ENCODE measurements around the gene COPS6.

Gene COPS6

DNA sequence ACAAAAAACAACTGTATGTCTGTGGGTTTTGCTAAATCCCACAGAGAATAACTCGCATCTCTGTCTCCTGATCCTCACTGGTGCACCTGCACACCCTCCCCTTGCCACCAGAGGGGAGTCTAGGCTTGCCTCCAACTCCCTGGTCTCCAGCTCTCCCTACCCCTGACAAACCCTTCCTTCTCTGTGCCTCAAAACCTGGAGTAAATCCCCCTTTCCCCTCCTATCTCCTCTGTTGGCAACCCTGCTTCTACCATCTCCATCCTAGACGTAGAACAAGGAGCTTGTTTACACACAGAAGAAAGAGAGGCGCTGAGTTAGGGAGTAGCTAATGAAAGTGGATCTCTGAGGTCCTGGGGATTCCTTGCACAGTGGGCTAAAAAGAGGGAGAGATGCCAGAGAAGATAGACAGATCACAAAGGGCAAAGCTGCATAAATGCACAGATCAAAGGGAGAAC lies 44.0 kb downstream of the COPS6 start:
- Histone ChIP-seq H4K20me1 (ENCODE audit: low read depth, low read length) (no peaks in the 10 kb centered on the region), H3K79me2 (ENCODE audit: insufficient read depth, low read length) (no peaks in the 10 kb centered on the region), H3K4me3 (ENCODE audit: insufficient read depth, low read length, poor library complexity, severe bottlenecking) (no peak overlapping the region), H3K9me2 (replicated peaks; ENCODE audit: insufficient read depth, low read length) (no peaks in the 10 kb centered on the region), H2AFZ (ENCODE audit: low read depth, low read length, severe bottlenecking) (no peak overlapping the region), H3K9ac (ENCODE audit: low read length) (no peak overlapping the region), H3K4me2 (ENCODE audit: low read depth, low read length, poor library complexity, severe bottlenecking) (no peak overlapping the region), H3F3A (ENCODE audit: insufficient read depth) (peaks cover 19% of the 10 kb centered on the region), H3K9me3 (ENCODE audit: insufficient read depth, low read length) (no peaks in the 10 kb centered on the region), H3K27ac (ENCODE audit: low read depth, low read length) (no peak overlapping the region), H3K27me3 (ENCODE audit: low read length) (no peaks in the 10 kb centered on the region), H3K36me3 (ENCODE audit: low read length) (no peaks in the 10 kb centered on the region)
- TF ChIP-seq, protein P1, sequence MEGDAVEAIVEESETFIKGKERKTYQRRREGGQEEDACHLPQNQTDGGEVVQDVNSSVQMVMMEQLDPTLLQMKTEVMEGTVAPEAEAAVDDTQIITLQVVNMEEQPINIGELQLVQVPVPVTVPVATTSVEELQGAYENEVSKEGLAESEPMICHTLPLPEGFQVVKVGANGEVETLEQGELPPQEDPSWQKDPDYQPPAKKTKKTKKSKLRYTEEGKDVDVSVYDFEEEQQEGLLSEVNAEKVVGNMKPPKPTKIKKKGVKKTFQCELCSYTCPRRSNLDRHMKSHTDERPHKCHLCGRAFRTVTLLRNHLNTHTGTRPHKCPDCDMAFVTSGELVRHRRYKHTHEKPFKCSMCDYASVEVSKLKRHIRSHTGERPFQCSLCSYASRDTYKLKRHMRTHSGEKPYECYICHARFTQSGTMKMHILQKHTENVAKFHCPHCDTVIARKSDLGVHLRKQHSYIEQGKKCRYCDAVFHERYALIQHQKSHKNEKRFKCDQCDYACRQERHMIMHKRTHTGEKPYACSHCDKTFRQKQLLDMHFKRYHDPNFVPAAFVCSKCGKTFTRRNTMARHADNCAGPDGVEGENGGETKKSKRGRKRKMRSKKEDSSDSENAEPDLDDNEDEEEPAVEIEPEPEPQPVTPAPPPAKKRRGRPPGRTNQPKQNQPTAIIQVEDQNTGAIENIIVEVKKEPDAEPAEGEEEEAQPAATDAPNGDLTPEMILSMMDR (IDR thresholded peaks at IDR 0.05; ENCODE audit: insufficient read depth, low read length, poor library complexity, severe bottlenecking) = peak; percentile 93
- TF ChIP-seq EZH2phosphoT487 (conservative IDR thresholded peaks at IDR 0.05; ENCODE audit: low read length) = no peak

DNA sequence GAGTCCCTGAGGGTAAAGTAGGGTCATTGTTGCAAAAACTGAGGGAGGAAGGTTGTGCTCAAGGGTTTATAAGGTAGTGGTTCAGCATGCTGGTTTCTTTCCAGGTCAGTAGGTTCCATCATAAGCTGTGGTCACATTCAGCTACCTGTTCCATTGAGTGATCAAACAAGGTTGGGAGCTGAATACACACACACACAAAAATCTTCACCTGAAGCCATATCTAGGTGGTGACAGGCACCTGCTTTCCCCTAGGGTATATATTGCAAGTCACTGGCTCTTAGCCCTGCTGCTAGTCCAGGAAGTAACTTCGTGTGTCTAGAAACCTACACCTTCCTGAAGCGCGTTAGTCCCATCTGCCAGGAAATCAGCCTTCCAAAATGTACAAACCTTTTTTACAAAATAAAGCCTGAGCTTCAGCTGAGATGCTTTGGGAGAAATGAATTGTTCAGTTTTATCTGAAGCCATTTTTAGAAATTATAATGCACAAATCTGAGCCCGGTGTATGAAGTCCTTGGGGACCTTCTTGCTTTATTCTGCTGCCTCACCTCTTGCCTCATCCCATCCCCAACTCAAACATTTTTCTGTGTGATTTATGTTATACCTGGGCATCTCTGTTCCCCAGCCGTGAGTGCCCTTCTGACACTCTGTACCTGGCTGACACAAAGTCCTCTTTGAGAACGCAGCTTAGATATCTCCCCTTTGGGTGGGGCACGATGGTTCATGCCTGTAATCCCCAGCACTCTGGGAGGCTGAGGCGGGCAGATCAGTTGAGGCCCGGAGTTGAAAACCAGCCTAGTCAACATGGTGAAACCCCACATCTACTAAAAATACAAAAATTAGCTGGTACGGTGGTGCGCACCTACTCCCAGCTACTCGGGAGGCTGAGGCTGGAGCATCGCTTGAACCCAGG lies 49.3 kb downstream of the COPS6 start:
- no peak overlapping the region for H3K4me3 ChIP-seq (ENCODE audit: insufficient read depth, low read length, poor library complexity, severe bottlenecking)
- peaks cover 12% of the 10 kb centered on the region for H3F3A ChIP-seq (ENCODE audit: insufficient read depth)
- H3K27ac ChIP-seq (ENCODE audit: low read depth, low read length) = peak overlapping the region; percentile 51
- H3K27me3 ChIP-seq (ENCODE audit: low read length) = no peaks in the 10 kb centered on the region
- H3K36me3 ChIP-seq (ENCODE audit: low read length) = no peaks in the 10 kb centered on the region
- H3K79me2 ChIP-seq (ENCODE audit: insufficient read depth, low read length) = no peaks in the 10 kb centered on the region
- H4K20me1 ChIP-seq (ENCODE audit: low read depth, low read length) = no peaks in the 10 kb centered on the region
- peak overlapping the region; percentile 83 for H2AFZ ChIP-seq (ENCODE audit: low read depth, low read length, severe bottlenecking)
- TF ChIP-seq EZH2phosphoT487 (conservative IDR thresholded peaks at IDR 0.05; ENCODE audit: low read length) = no peak
- TF ChIP-seq, protein P1 (IDR thresholded peaks at IDR 0.05; ENCODE audit: insufficient read depth, low read length, poor library complexity, severe bottlenecking) = no peak
- no peaks in the 10 kb centered on the region for H3K9me2 ChIP-seq (replicated peaks; ENCODE audit: insufficient read depth, low read length)
- no peaks in the 10 kb centered on the region for H3K9me3 ChIP-seq (ENCODE audit: insufficient read depth, low read length)
- H3K4me2 ChIP-seq (ENCODE audit: low read depth, low read length, poor library complexity, severe bottlenecking) = peak overlapping the region; percentile 47
- peak overlapping the region; percentile 16 for H3K9ac ChIP-seq (ENCODE audit: low read length)

DNA sequence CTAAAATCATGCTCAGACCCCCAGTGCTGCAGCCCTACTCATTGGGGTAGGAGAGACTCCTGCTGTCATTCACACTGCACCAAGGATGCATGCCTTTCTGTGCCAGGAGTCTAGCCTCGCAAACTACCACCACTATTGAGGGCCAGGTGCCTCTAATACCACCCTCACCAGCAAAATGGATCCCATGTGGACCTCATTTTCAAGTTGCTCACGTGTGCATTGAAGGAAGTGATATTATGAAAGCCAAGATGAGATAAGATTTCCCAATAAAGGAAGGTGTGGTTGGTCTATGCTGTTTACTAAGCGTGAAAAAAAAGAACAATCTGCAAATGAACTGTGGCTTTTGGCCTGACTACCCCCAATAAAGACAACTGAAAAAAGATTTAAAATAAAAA lies 52.8 kb downstream of the COPS6 start:
- Histone ChIP-seq H4K20me1 (ENCODE audit: low read depth, low read length) (no peaks in the 10 kb centered on the region), H3K9me3 (ENCODE audit: insufficient read depth, low read length) (no peaks in the 10 kb centered on the region), H3K4me3 (ENCODE audit: insufficient read depth, low read length, poor library complexity, severe bottlenecking) (no peak overlapping the region), H2AFZ (ENCODE audit: low read depth, low read length, severe bottlenecking) (no peak overlapping the region), H3K9me2 (replicated peaks; ENCODE audit: insufficient read depth, low read length) (no peaks in the 10 kb centered on the region), H3K4me2 (ENCODE audit: low read depth, low read length, poor library complexity, severe bottlenecking) (no peak overlapping the region), H3K27ac (ENCODE audit: low read depth, low read length) (no peak overlapping the region), H3K36me3 (ENCODE audit: low read length) (no peaks in the 10 kb centered on the region), H3K79me2 (ENCODE audit: insufficient read depth, low read length) (no peaks in the 10 kb centered on the region), H3K27me3 (ENCODE audit: low read length) (no peaks in the 10 kb centered on the region), H3F3A (ENCODE audit: insufficient read depth) (peaks cover 14% of the 10 kb centered on the region), H3K9ac (ENCODE audit: low read length) (no peak overlapping the region)
- TF ChIP-seq, protein P1 (IDR thresholded peaks at IDR 0.05; ENCODE audit: insufficient read depth, low read length, poor library complexity, severe bottlenecking) = no peak
- no peak for TF ChIP-seq EZH2phosphoT487 (conservative IDR thresholded peaks at IDR 0.05; ENCODE audit: low read length)

Measured in SU-DHL-6 (cell line).